A172 (cell line): ENCODE data around the gene SEPTIN5. TPM values are rescaled to one million over a fixed set of nuclear protein-coding genes. Genes with fewer than 3 reads are reported as not detected.

Source experiments
- DNase-seq: peaks from one replicate; pipeline ENCODE4 v3.0.0-alpha.2; 2015; ENCODE audit warnings: low spot score
- total RNA-seq: library from RNA; depleted of rRNA; stranded (reverse); fragments of >200 nt; shearing (Covaris generic); gene quantifications from 2 replicates; pipeline ENCODE4 v1.2.3, GENCODE V29; 2014

Gene SEPTIN5
- total RNA-seq, 1 experiment from 2014 or later: 40.3 TPM

GRCh38 chr22:19705181-19705934 lies 8.9 kb upstream of the SEPTIN5 start:
- DNase-seq: no peak

- DNase-seq: no peak
Measured at GRCh38 chr22:19706661-19707151, 7.6 kb upstream of the SEPTIN5 start.

- no peak for DNase-seq
Measured at GRCh38 chr22:19707347-19708290, 6.7 kb upstream of the SEPTIN5 start.

- no peak for DNase-seq
Measured at GRCh38 chr22:19708321-19709011, 5.8 kb upstream of the SEPTIN5 start.

- DNase-seq: no peak
Measured at GRCh38 chr22:19709063-19709769, 5.1 kb upstream of the SEPTIN5 start.

GRCh38 chr22:19710020-19710768 lies 4.1 kb upstream of the SEPTIN5 start:
- DNase-seq: no peak

GRCh38 chr22:19710769-19711106 lies 3.6 kb upstream of the SEPTIN5 start:
- DNase-seq: no peak

- DNase-seq: no peak
Measured at GRCh38 chr22:19713245-19713644, 1.1 kb upstream of the SEPTIN5 start.

- no peak for DNase-seq
Measured at GRCh38 chr22:19713650-19714311, 522 bp upstream of the SEPTIN5 start.

- no peak for DNase-seq
Measured at GRCh38 chr22:19715188-19715930, 1.1 kb downstream of the SEPTIN5 start.

GRCh38 chr22:19716041-19716828 lies 1.9 kb downstream of the SEPTIN5 start:
- no peak for DNase-seq

GRCh38 chr22:19716829-19717105 lies 2.5 kb downstream of the SEPTIN5 start:
- DNase-seq: no peak

- DNase-seq: no peak
Measured at GRCh38 chr22:19717181-19717580, 2.9 kb downstream of the SEPTIN5 start.

GRCh38 chr22:19717691-19718455 lies 3.6 kb downstream of the SEPTIN5 start:
- peak; percentile 16 for DNase-seq

GRCh38 chr22:19718456-19719049 lies 4.2 kb downstream of the SEPTIN5 start:
- no peak for DNase-seq

- no peak for DNase-seq
Measured at GRCh38 chr22:19719050-19719482, 4.8 kb downstream of the SEPTIN5 start.

- DNase-seq: no peak
Measured at GRCh38 chr22:19719488-19720021, 5.3 kb downstream of the SEPTIN5 start.
